Chondrocyte (in vitro differentiated cells): Measurements from ENCODE around the gene POLR2C. TPM values are rescaled to one million over a fixed set of nuclear protein-coding genes. Genes with fewer than 3 reads are reported as not detected.
A peak's percentile ranks its signal among the peaks of the same experiment; 100 is the strongest.

Experiments
- DNase-seq: peaks from one replicate; pipeline ENCODE4 v3.0.0; 2021; ENCODE audit warnings: mixed read lengths, low spot score
- H3K27ac Mint-ChIP-seq: one replicate; pipeline ENCODE4 v1.8.0; 2021; ENCODE audit warnings: mild to moderate bottlenecking, moderate library complexity, mixed read lengths; ENCODE audit not compliant: unreplicated experiment
- H3K27me3 Mint-ChIP-seq: 2 replicates; pipeline ENCODE4 v1.8.0; 2021; ENCODE audit warnings: low read depth, mixed read lengths
- H3K36me3 Mint-ChIP-seq: 2 replicates; pipeline ENCODE4 v1.8.0; 2021; ENCODE audit warnings: low read depth, mixed read lengths
- H3K4me1 Mint-ChIP-seq: 2 replicates; pipeline ENCODE4 v1.8.0; 2021; ENCODE audit warnings: low read depth, mild to moderate bottlenecking, mixed read lengths
- H3K4me3 Mint-ChIP-seq: one replicate; pipeline ENCODE4 v1.8.0; 2021; ENCODE audit warnings: mild to moderate bottlenecking, moderate library complexity, mixed read lengths; ENCODE audit not compliant: unreplicated experiment
- H3K9me3 Mint-ChIP-seq: 2 replicates; pipeline ENCODE4 v1.8.0; 2021; ENCODE audit warnings: low read depth, mixed read lengths
- total RNA-seq: library from RNA; stranded (reverse); gene quantifications from 3 replicates; pipeline ENCODE4 v1.2.1, GENCODE V29; 2021
- TF ChIP-seq, protein P1 (sequence below): fragments of 200-600 bp; sonication (generic); IDR thresholded peaks from 2 replicates; pipeline ENCODE4 v1.5.0; 2021; ENCODE audit warnings: antibody characterized with exemption, mild to moderate bottlenecking, moderate library complexity

Gene POLR2C
- total RNA-seq, 1 donor from 2014 or later = 38.6 TPM

DNA sequence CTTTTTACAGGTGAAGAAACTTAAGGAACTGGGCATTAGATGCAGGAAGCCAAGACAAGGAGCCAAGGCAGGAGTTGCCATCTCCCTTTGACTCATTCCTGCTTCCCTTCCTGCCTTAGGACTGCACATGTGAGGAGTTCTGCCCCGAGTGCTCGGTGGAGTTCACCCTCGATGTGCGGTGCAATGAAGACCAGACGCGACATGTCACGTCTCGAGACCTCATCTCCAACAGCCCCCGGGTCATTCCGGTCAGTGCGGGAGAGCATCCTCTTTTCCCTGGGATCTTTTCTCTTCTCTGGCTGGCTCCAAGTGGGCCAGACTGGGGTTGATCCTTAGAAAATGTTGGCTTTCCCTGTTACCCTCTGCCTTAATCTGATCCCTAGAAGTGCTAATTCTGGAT lies 6.6 kb downstream of the POLR2C start:
- H3K4me1 Mint-ChIP-seq = peaks cover 16% of the 10 kb centered on the region
- no peak overlapping the region for H3K4me3 Mint-ChIP-seq
- no peaks in the 10 kb centered on the region for H3K27me3 Mint-ChIP-seq
- H3K27ac Mint-ChIP-seq = no peak overlapping the region
- H3K9me3 Mint-ChIP-seq = no peaks in the 10 kb centered on the region
- peaks cover 32% of the 10 kb centered on the region for H3K36me3 Mint-ChIP-seq
- TF ChIP-seq, protein P1, sequence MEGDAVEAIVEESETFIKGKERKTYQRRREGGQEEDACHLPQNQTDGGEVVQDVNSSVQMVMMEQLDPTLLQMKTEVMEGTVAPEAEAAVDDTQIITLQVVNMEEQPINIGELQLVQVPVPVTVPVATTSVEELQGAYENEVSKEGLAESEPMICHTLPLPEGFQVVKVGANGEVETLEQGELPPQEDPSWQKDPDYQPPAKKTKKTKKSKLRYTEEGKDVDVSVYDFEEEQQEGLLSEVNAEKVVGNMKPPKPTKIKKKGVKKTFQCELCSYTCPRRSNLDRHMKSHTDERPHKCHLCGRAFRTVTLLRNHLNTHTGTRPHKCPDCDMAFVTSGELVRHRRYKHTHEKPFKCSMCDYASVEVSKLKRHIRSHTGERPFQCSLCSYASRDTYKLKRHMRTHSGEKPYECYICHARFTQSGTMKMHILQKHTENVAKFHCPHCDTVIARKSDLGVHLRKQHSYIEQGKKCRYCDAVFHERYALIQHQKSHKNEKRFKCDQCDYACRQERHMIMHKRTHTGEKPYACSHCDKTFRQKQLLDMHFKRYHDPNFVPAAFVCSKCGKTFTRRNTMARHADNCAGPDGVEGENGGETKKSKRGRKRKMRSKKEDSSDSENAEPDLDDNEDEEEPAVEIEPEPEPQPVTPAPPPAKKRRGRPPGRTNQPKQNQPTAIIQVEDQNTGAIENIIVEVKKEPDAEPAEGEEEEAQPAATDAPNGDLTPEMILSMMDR = no peak
- DNase-seq = no peak

DNA sequence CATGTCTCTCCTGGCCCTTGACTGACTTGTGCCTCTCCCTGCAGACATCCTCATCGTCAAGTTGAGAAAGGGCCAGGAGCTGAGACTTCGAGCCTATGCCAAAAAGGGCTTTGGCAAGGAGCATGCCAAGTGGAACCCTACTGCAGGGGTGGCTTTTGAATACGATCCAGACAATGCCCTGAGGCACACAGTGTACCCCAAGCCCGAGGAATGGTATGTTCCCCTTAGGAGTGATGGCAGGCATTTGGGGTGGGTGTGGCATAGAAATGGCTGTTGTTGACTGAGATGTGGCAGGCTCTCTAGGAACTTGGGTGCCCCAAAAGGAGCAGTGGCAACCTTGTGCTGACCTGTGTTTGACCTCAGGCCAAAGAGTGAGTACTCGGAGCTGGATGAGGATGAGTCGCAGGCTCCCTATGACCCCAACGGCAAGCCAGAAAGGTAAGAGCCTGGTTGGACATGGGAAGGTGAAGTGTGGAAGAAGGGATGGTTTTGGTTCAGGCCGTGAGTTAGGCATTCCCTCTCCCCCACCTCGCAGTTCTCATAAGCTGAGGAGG lies 7.5 kb downstream of the POLR2C start:
- Mint-ChIP-seq H3K36me3 (peaks cover 28% of the 10 kb centered on the region), H3K27ac (peak overlapping the region; percentile 32), H3K4me3 (no peak overlapping the region), H3K27me3 (no peaks in the 10 kb centered on the region), H3K4me1 (peaks cover 8% of the 10 kb centered on the region), H3K9me3 (no peaks in the 10 kb centered on the region)
- no peak for DNase-seq
- TF ChIP-seq, protein P1 = no peak

DNA sequence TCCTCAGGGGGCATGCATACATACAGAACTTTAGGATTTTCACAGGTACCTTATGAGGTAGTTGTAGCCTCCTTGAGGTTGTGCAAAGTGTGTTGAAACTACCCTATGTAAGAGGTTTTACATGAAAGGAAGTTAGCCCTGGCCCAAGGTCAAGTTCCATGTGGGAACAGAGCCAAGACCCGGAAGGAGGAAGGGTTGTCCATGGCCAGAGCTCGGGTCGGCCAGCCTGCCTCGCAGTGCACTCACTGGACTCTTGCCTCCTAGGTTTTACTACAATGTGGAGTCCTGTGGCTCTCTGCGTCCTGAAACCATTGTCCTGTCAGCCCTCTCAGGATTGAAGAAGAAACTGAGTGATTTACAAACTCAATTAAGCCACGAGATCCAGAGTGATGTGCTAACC lies 8.2 kb downstream of the POLR2C start:
- Mint-ChIP-seq H3K36me3 (peaks cover 28% of the 10 kb centered on the region), H3K27me3 (no peaks in the 10 kb centered on the region), H3K9me3 (no peaks in the 10 kb centered on the region), H3K4me1 (peaks cover 3% of the 10 kb centered on the region), H3K4me3 (no peak overlapping the region), H3K27ac (no peak overlapping the region)
- no peak for DNase-seq
- TF ChIP-seq, protein P1 = no peak

DNA sequence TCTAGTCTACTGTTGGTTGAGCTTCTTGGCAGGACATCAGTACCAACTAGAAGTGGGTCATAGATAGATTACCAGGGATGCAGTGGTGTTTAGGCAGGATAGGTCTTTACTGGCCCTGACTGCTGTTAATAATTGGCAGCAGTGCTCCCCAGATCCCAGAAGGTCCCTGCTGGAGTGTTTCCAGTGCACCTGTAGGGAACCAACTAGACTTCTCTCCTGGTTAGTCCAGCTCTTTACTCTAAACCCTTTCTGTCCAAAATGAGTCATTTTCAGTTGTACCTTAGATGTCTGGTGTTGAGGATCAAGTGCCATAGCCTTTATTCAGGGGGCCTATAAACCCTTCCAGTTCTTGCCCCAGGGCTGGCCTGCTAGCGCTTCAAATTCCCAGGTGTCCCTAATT lies 8.7 kb downstream of the POLR2C start:
- Mint-ChIP-seq H3K9me3 (no peaks in the 10 kb centered on the region), H3K27ac (no peak overlapping the region), H3K4me1 (peaks cover 3% of the 10 kb centered on the region), H3K36me3 (peaks cover 26% of the 10 kb centered on the region), H3K4me3 (no peak overlapping the region), H3K27me3 (no peaks in the 10 kb centered on the region)
- TF ChIP-seq, protein P1 = no peak
- DNase-seq = no peak

DNA sequence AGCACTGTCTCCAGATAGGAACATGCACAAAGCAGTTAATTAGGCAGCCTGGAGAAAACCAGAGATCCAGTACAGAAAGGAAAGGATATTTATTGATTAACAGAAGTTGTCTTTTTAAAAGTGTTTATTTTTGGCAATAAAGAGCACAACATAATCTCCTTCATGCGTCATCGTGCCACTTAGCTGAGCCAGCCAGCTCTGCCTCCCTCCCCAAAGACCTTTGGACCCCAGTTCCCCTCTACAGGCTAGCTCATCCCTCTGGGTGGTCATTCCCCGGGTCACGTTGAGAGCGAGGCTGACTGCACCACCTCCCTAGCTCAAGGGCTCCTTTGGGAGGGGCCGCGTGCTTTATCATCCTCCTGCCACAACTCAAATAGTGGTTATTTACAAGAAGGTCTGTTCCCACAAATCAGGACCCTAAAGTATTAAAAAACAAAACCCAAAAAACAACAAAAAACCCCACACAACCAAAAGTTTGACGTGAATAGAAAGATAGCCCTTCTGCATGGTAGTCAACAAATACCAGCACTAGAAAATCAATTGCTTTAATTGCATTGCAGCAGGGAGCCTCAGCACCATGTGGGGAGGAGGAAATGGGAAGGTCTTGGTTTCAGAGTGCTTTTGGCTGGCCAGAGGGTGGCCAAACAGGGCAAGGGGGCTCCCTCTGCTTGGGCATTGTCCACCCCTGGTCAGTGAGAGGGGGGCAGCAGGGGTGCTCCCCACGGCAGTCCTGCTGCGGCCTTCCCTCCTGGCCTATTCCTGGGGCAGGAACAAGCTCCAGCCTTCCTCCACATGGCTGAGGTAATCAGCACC lies 9.6 kb downstream of the POLR2C start:
- Mint-ChIP-seq H3K36me3 (peaks cover 26% of the 10 kb centered on the region), H3K27me3 (no peaks in the 10 kb centered on the region), H3K27ac (no peak overlapping the region), H3K4me1 (peaks cover 3% of the 10 kb centered on the region), H3K9me3 (no peaks in the 10 kb centered on the region), H3K4me3 (no peak overlapping the region)
- no peak for DNase-seq
- TF ChIP-seq, protein P1 = no peak
